Caco-2 (cell line): ENCODE results near the gene SLC22A24. TPM values are rescaled to one million over a fixed set of nuclear protein-coding genes. Genes with fewer than 3 reads are reported as not detected.

Experiments
- BruUV-seq: library from RNA; stranded (reverse); fragments of 400-500 nt; replicated peaks from 2 replicates; lab custom pipeline; 2021; lab: Mats Ljungman, UMichigan
- CTCF ChIA-PET: fragments of 300-600 bp; sonication (Branson Sonifier 250); formaldehyde crosslinking; loops from one replicate; lab custom pipeline; 2022; ENCODE audit warnings: antibody characterized with exemption; lab: Charles Lee
- POLR2A ChIA-PET: fragments of 300-600 bp; sonication (Branson Sonifier 250); formaldehyde crosslinking; loops from one replicate; lab custom pipeline; 2022; ENCODE audit warnings: antibody characterized with exemption; lab: Charles Lee
- DNase-seq, 2 experiments: peaks; one replicate each; pipeline versions ENCODE4 v3.0.0 to v3.0.0-alpha.2; 2020 to 2022
- H3K27me3 ChIP-seq: replicated peaks from 2 replicates; pipeline ENCODE4 v1.6.0; 2011; ENCODE audit warnings: low read length; ENCODE audit not compliant: control insufficient read depth, insufficient read depth
- H3K36me3 ChIP-seq: 2 replicates; pipeline ENCODE4 v1.5.1; 2011; ENCODE audit warnings: low read length; ENCODE audit not compliant: control insufficient read depth, insufficient read depth
- H3K4me1 ChIP-seq: fragments of 250-450 bp; sonication (Bioruptor Pico); 2 replicates; pipeline ENCODE4 v1.5.1; 2020; ENCODE audit warnings: mild to moderate bottlenecking
- H3K4me3 ChIP-seq: 2 replicates; pipeline ENCODE4 v1.5.1; 2011; ENCODE audit warnings: low read depth, mild to moderate bottlenecking, control low read depth, low read length
- H3K9me3 ChIP-seq: fragments of 250-450 bp; sonication (Bioruptor Pico); 2 replicates; pipeline ENCODE4 v1.5.1; 2020; ENCODE audit warnings: mild to moderate bottlenecking, moderate library complexity
- H3K27ac Mint-ChIP-seq: one replicate; pipeline ENCODE4 v1.8.0; 2022; ENCODE audit warnings: mixed read lengths; ENCODE audit not compliant: unreplicated experiment
- H3K27me3 Mint-ChIP-seq: one replicate; pipeline ENCODE4 v1.8.0; 2022; ENCODE audit warnings: mixed read lengths; ENCODE audit not compliant: insufficient read depth, unreplicated experiment
- H3K36me3 Mint-ChIP-seq: one replicate; pipeline ENCODE4 v1.8.0; 2022; ENCODE audit warnings: mild to moderate bottlenecking, mixed read lengths; ENCODE audit not compliant: insufficient read depth, unreplicated experiment
- H3K4me1 Mint-ChIP-seq: one replicate; pipeline ENCODE4 v1.8.0; 2022; ENCODE audit warnings: low read depth, mixed read lengths; ENCODE audit not compliant: unreplicated experiment
- H3K4me3 Mint-ChIP-seq: one replicate; pipeline ENCODE4 v1.8.0; 2022; ENCODE audit warnings: mild to moderate bottlenecking, moderate library complexity, mixed read lengths; ENCODE audit not compliant: unreplicated experiment
- H3K9me3 Mint-ChIP-seq: one replicate; pipeline ENCODE4 v1.8.0; 2022; ENCODE audit warnings: mixed read lengths; ENCODE audit not compliant: unreplicated experiment
- CTCF ChIP-seq, 2 experiments: fragments of 200-600 bp in 1 of 2; IDR thresholded peaks; 1 replicate in 1 of 2; 2 replicates in 1 of 2; pipeline versions ENCODE4 v1.5.1 to v1.8.0; 2011 to 2022; ENCODE audit warnings: antibody characterized with exemption in 1 of 2, control low read depth in 1 of 2, inconsistent platforms in 1 of 2, low read depth in 1 of 2, low read length in 1 of 2, mild to moderate bottlenecking in 1 of 2, moderate library complexity in 1 of 2; ENCODE audit not compliant: insufficient read depth in 1 of 2, severe bottlenecking in 1 of 2, unreplicated experiment in 1 of 2
- intact Hi-C: fragments of 100-400 bp; cut with micrococcal nuclease; formaldehyde crosslinking; loops from one replicate; pipeline ENCODE4 v1.10.0; 2022; ENCODE audit not compliant: unreplicated experiment
- total RNA-seq: library from RNA; stranded (reverse); gene quantifications from 2 replicates; pipeline ENCODE4 v1.2.3, GENCODE V29; 2022

SLC22A24 gene
- total RNA-seq, 1 experiment from 2014 or later, result not detected

- no TSS peak for BruUV-seq
- Histone ChIP-seq H3K27me3 (no peaks in the 10 kb centered on the region), H3K36me3 (no peaks in the 10 kb centered on the region), H3K9me3 (no peaks in the 10 kb centered on the region), H3K4me1 (no peaks in the 10 kb centered on the region), H3K4me3 (no peak overlapping the region)
- Mint-ChIP-seq H3K27ac (no peak overlapping the region), H3K27me3 (peaks cover 11% of the 10 kb centered on the region), H3K9me3 (no peaks in the 10 kb centered on the region), H3K4me1 (no peaks in the 10 kb centered on the region), H3K4me3 (no peak overlapping the region), H3K36me3 (no peaks in the 10 kb centered on the region)
- no peak for TF ChIP-seq CTCF (IDR thresholded peaks at IDR 0.05; ENCODE audit: insufficient read depth in 1 of 2, low read depth in 1 of 2, low read length in 1 of 2, severe bottlenecking in 1 of 2, unreplicated experiment in 1 of 2)
- DNase-seq, result no peak
- ChIA-PET POLR2A (no interaction called here), CTCF (no interaction called here)
- intact Hi-C loops, result no loop called here
These were observed 33.9 kb upstream of the SLC22A24 start for GRCh38 chr11:63177872-63178271.

- ChIA-PET POLR2A (no interaction called here), CTCF (no interaction called here)
- Mint-ChIP-seq H3K27me3 (peaks cover 22% of the 10 kb centered on the region), H3K27ac (no peak overlapping the region), H3K36me3 (no peaks in the 10 kb centered on the region), H3K9me3 (no peaks in the 10 kb centered on the region), H3K4me1 (no peaks in the 10 kb centered on the region), H3K4me3 (no peak overlapping the region)
- no peak for DNase-seq
- Histone ChIP-seq H3K36me3 (no peaks in the 10 kb centered on the region), H3K4me1 (no peaks in the 10 kb centered on the region), H3K27me3 (no peaks in the 10 kb centered on the region), H3K4me3 (no peak overlapping the region), H3K9me3 (no peaks in the 10 kb centered on the region)
- no peak for TF ChIP-seq CTCF (IDR thresholded peaks at IDR 0.05; ENCODE audit: insufficient read depth in 1 of 2, low read depth in 1 of 2, low read length in 1 of 2, severe bottlenecking in 1 of 2, unreplicated experiment in 1 of 2)
- BruUV-seq, result no TSS peak
- intact Hi-C loops, result no loop called here
These were observed 21.8 kb upstream of the SLC22A24 start for GRCh38 chr11:63165706-63166310.

GRCh38 chr11:63155794-63156193, 11.8 kb upstream of the SLC22A24 start:
- TF ChIP-seq CTCF (IDR thresholded peaks at IDR 0.05; ENCODE audit: insufficient read depth in 1 of 2, low read depth in 1 of 2, low read length in 1 of 2, severe bottlenecking in 1 of 2, unreplicated experiment in 1 of 2), result no peak
- Histone ChIP-seq H3K9me3 (peaks cover 7% of the 10 kb centered on the region; the same call in 1 of the 2 replicates), H3K4me1 (no peaks in the 10 kb centered on the region), H3K36me3 (no peaks in the 10 kb centered on the region), H3K4me3 (no peak overlapping the region), H3K27me3 (no peaks in the 10 kb centered on the region; the same call in 1 of the 2 replicates)
- Mint-ChIP-seq H3K4me1 (no peaks in the 10 kb centered on the region), H3K36me3 (no peaks in the 10 kb centered on the region), H3K27me3 (peaks cover 15% of the 10 kb centered on the region), H3K27ac (no peak overlapping the region), H3K4me3 (no peak overlapping the region), H3K9me3 (no peaks in the 10 kb centered on the region)
- BruUV-seq, result no TSS peak
- intact Hi-C loops, result no loop called here
- CTCF ChIA-PET, result no interaction called here
- no peak for DNase-seq
- POLR2A ChIA-PET, result no interaction called here
